ENCODE data around the gene DCTN5. TPM values are rescaled to one million over a fixed set of nuclear protein-coding genes. Genes with fewer than 3 reads are reported as not detected.

Gene DCTN5
- total RNA-seq, 1 donor from 2014 or later: 32.6 TPM

GRCh38 chr16:23702951-23703350 lies 61.7 kb downstream of the DCTN5 start:
- TF ChIP-seq CTCF (conservative IDR thresholded peaks at IDR 0.05; ENCODE audit: low read depth, low read length): no peak

GRCh38 chr16:23704772-23705516 lies 63.7 kb downstream of the DCTN5 start:
- no peak overlapping the region for H3K4me3 ChIP-seq (ENCODE audit: low read depth, low read length)
- no peak for TF ChIP-seq CTCF (conservative IDR thresholded peaks at IDR 0.05; ENCODE audit: low read depth, low read length)
- no peak for DNase-seq (ENCODE audit: low read depth)

More at GRCh38 chr16:23702951-23703350, 61.7 kb downstream of the DCTN5 start:
- no peak for DNase-seq (ENCODE audit: low read depth)
- no peak overlapping the region for H3K4me3 ChIP-seq (ENCODE audit: low read depth, low read length)

GRCh38 chr16:23705517-23705902 lies 64.2 kb downstream of the DCTN5 start:
- H3K4me3 ChIP-seq (ENCODE audit: low read depth, low read length): no peak overlapping the region
- DNase-seq (ENCODE audit: low read depth): no peak
- TF ChIP-seq CTCF (conservative IDR thresholded peaks at IDR 0.05; ENCODE audit: low read depth, low read length): no peak

GRCh38 chr16:23706439-23706838 lies 65.2 kb downstream of the DCTN5 start:
- DNase-seq (ENCODE audit: low read depth): no peak
- TF ChIP-seq CTCF (conservative IDR thresholded peaks at IDR 0.05; ENCODE audit: low read depth, low read length): no peak
- no peak overlapping the region for H3K4me3 ChIP-seq (ENCODE audit: low read depth, low read length)

- no peak overlapping the region for H3K4me3 ChIP-seq (ENCODE audit: low read depth, low read length)
- no peak for TF ChIP-seq CTCF (conservative IDR thresholded peaks at IDR 0.05; ENCODE audit: low read depth, low read length)
- DNase-seq (ENCODE audit: low read depth): no peak
Observed at GRCh38 chr16:23709536-23709935, 68.3 kb downstream of the DCTN5 start.

GRCh38 chr16:23710008-23710407 lies 68.7 kb downstream of the DCTN5 start:
- DNase-seq (ENCODE audit: low read depth): no peak
- TF ChIP-seq CTCF (conservative IDR thresholded peaks at IDR 0.05; ENCODE audit: low read depth, low read length): peak; percentile 23
- H3K4me3 ChIP-seq (ENCODE audit: low read depth, low read length): no peak overlapping the region

- no peak for TF ChIP-seq CTCF (conservative IDR thresholded peaks at IDR 0.05; ENCODE audit: low read depth, low read length)
Observed at GRCh38 chr16:23710504-23710903, 69.2 kb downstream of the DCTN5 start.

More at GRCh38 chr16:23710504-23710903, 69.2 kb downstream of the DCTN5 start:
- no peak for DNase-seq (ENCODE audit: low read depth)
- H3K4me3 ChIP-seq (ENCODE audit: low read depth, low read length): no peak overlapping the region
